Liver (tissue), 9 donors: ENCODE results near the gene TMEM164. TPM values are rescaled to one million over a fixed set of nuclear protein-coding genes. Genes with fewer than 3 reads are reported as not detected.

Experiments
- DNase-seq: peaks from one replicate; pipeline ENCODE4 v3.0.0-alpha.2; 2017; ENCODE audit warnings: low spot score
- H3K27ac ChIP-seq, 2 donors: one replicate each; pipeline ENCODE4 v1.7.0; 2013; ENCODE audit warnings: inconsistent platforms in 2 of 2, low read length in 2 of 2, control low read depth in 1 of 2, low read depth in 1 of 2, mild to moderate bottlenecking in 1 of 2
- H3K27me3 ChIP-seq, 4 donors: one replicate each; pipeline versions ENCODE4 v1.6.1 to v1.7.0; 2013; ENCODE audit warnings: low read length in 3 of 4, inconsistent platforms in 1 of 4, mild to moderate bottlenecking in 1 of 4, moderate library complexity in 1 of 4; ENCODE audit not compliant: control insufficient read depth in 4 of 4, insufficient read depth in 4 of 4
- H3K36me3 ChIP-seq, 4 donors: one replicate each; pipeline versions ENCODE4 v1.6.1 to v1.7.0; 2013; ENCODE audit warnings: low read length in 3 of 4, mild to moderate bottlenecking in 3 of 4, low read depth in 1 of 4, moderate library complexity in 1 of 4; ENCODE audit not compliant: control insufficient read depth in 4 of 4, insufficient read depth in 3 of 4
- H3K4me1 ChIP-seq, 4 donors: one replicate each; pipeline versions ENCODE4 v1.6.1 to v1.7.0; 2013; ENCODE audit warnings: low read length in 3 of 4, mild to moderate bottlenecking in 3 of 4, moderate library complexity in 1 of 4; ENCODE audit not compliant: control insufficient read depth in 4 of 4, insufficient read depth in 4 of 4
- H3K4me3 ChIP-seq, 3 donors: one replicate each; pipeline versions ENCODE4 v1.6.1 to v1.7.0; 2013; ENCODE audit warnings: low read length in 3 of 3, control low read depth in 1 of 3, low read depth in 1 of 3, mild to moderate bottlenecking in 1 of 3
- H3K9ac ChIP-seq, 2 donors: one replicate each; pipeline ENCODE4 v1.7.0; 2013; ENCODE audit warnings: low read length in 2 of 2, mild to moderate bottlenecking in 2 of 2, moderate library complexity in 2 of 2, control low read depth in 1 of 2, low read depth in 1 of 2
- H3K9me3 ChIP-seq, 4 donors: one replicate each; pipeline versions ENCODE4 v1.6.1 to v1.7.0; 2013; ENCODE audit warnings: low read length in 3 of 4; ENCODE audit not compliant: control insufficient read depth in 4 of 4
- EGR1 ChIP-seq, 2 donors: IDR thresholded peaks; 2 replicates each; pipeline ENCODE4 v1.6.1; 2016 to 2018; ENCODE audit warnings: antibody characterized with exemption in 2 of 2, low read depth in 2 of 2
- FOXA1 ChIP-seq: IDR thresholded peaks from 2 replicates; pipeline ENCODE4 v1.6.1; 2016; ENCODE audit warnings: antibody characterized with exemption
- FOXA2 ChIP-seq: IDR thresholded peaks from 2 replicates; pipeline ENCODE4 v1.6.1; 2016; ENCODE audit warnings: antibody characterized with exemption
- HNF4A ChIP-seq, 2 donors: conservative IDR thresholded peaks; 2 replicates each; pipeline ENCODE4 v1.6.1; 2016; ENCODE audit warnings: antibody characterized with exemption in 2 of 2, mild to moderate bottlenecking in 2 of 2
- JUND ChIP-seq, 2 donors: IDR thresholded peaks; 2 replicates each; pipeline ENCODE4 v1.6.1; 2016; ENCODE audit warnings: antibody characterized with exemption in 2 of 2
- NR2F2 ChIP-seq: IDR thresholded peaks from 2 replicates; pipeline ENCODE4 v1.6.1; 2016; ENCODE audit warnings: antibody characterized with exemption
- RAD21 ChIP-seq, 2 donors: IDR thresholded peaks; 2 replicates each; pipeline ENCODE4 v1.6.1; 2016; ENCODE audit warnings: antibody characterized with exemption in 2 of 2, mild to moderate bottlenecking in 2 of 2
- RXRA ChIP-seq, 2 donors: IDR thresholded peaks; 2 replicates each; pipeline ENCODE4 v1.6.1; 2017 to 2018; ENCODE audit warnings: antibody characterized with exemption in 2 of 2, mild to moderate bottlenecking in 1 of 2
- SP1 ChIP-seq: IDR thresholded peaks from 2 replicates; pipeline ENCODE4 v1.6.1; 2018; ENCODE audit warnings: antibody characterized with exemption, mild to moderate bottlenecking
- TAF1 ChIP-seq: conservative IDR thresholded peaks from 2 replicates; pipeline ENCODE4 v1.6.1; 2016; ENCODE audit warnings: antibody characterized with exemption, mild to moderate bottlenecking
- YY1 ChIP-seq: IDR thresholded peaks from 2 replicates; pipeline ENCODE4 v1.6.1; 2016; ENCODE audit warnings: antibody characterized with exemption, mild to moderate bottlenecking
- WGBS: extraction: QIAGEN DNeasy Blood & Tissue Kit; methylation state at CpG from one replicate; pipeline ENCODE4 v1.1.7; 2013; 5-methylcytosine and 5-hydroxymethylcytosine counted together
- polyA plus RNA-seq, 2 donors: library from polyadenylated mRNA; stranded (reverse) in 1 of 2; unstranded in 1 of 2; fragments of 200-250 nt in 1 of 2; fragments of >200 nt in 1 of 2; fragmentation: Nextera tagmentation in 1 of 2; extraction: Ambion mirVana in 1 of 2; gene quantifications; one replicate each; pipeline versions ENCODE4 v1.2.1 to v1.2.3, GENCODE V29; 2013 to 2015
- total RNA-seq, 2 donors: library from RNA; depleted of rRNA; stranded (reverse); fragments of >200 nt; gene quantifications; one replicate each; pipeline ENCODE4 v1.2.3, GENCODE V29; 2014
- TF ChIP-seq, protein P1 (sequence below): IDR thresholded peaks from 2 replicates; pipeline ENCODE4 v1.6.1; 2016; ENCODE audit warnings: antibody characterized with exemption
- TF ChIP-seq, protein P2 (sequence below): IDR thresholded peaks from 2 replicates; pipeline ENCODE4 v1.6.1; 2016; ENCODE audit warnings: antibody characterized with exemption, mild to moderate bottlenecking
- TF ChIP-seq, protein P3 (sequence below): IDR thresholded peaks from 2 replicates; pipeline ENCODE4 v1.6.1; 2016; ENCODE audit warnings: antibody characterized with exemption
- donor health status: healthy.
- donor health status: healthy.
- donor health status: healthy.
- donor health status: healthy.
- donor health status: healthy.

TMEM164 gene
- total and polyA plus RNA-seq, 4 donors, result 0.40 to 8.5 (median 2.9) TPM

GRCh38 chrX:110034036-110034435, 31.1 kb downstream of the TMEM164 start:
- Histone ChIP-seq H3K27me3 (no peaks in the 10 kb centered on the region), H3K36me3 (no peaks in the 10 kb centered on the region), H3K4me3 (no peak overlapping the region), H3K27ac (no peak overlapping the region), H3K9ac (no peak overlapping the region), H3K9me3 (no peaks in the 10 kb centered on the region), H3K4me1 (peaks cover 0 to 2% (median 0%) of the 10 kb centered on the region in 4 donors)
- DNase-seq, result no peak
- WGBS, result 96% methylated on average over 2 of the region's 2 CpGs
- TF ChIP-seq, protein P1, sequence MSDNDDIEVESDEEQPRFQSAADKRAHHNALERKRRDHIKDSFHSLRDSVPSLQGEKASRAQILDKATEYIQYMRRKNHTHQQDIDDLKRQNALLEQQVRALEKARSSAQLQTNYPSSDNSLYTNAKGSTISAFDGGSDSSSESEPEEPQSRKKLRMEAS, result no peak
- TF ChIP-seq FOXA1 (no peak), SP1 (no peak), FOXA2 (no peak), TAF1 (no peak), JUND (IDR thresholded peaks at IDR 0.05) (no peak), YY1 (no peak)
- TF ChIP-seq, protein P2, sequence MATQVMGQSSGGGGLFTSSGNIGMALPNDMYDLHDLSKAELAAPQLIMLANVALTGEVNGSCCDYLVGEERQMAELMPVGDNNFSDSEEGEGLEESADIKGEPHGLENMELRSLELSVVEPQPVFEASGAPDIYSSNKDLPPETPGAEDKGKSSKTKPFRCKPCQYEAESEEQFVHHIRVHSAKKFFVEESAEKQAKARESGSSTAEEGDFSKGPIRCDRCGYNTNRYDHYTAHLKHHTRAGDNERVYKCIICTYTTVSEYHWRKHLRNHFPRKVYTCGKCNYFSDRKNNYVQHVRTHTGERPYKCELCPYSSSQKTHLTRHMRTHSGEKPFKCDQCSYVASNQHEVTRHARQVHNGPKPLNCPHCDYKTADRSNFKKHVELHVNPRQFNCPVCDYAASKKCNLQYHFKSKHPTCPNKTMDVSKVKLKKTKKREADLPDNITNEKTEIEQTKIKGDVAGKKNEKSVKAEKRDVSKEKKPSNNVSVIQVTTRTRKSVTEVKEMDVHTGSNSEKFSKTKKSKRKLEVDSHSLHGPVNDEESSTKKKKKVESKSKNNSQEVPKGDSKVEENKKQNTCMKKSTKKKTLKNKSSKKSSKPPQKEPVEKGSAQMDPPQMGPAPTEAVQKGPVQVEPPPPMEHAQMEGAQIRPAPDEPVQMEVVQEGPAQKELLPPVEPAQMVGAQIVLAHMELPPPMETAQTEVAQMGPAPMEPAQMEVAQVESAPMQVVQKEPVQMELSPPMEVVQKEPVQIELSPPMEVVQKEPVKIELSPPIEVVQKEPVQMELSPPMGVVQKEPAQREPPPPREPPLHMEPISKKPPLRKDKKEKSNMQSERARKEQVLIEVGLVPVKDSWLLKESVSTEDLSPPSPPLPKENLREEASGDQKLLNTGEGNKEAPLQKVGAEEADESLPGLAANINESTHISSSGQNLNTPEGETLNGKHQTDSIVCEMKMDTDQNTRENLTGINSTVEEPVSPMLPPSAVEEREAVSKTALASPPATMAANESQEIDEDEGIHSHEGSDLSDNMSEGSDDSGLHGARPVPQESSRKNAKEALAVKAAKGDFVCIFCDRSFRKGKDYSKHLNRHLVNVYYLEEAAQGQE, result no peak
- TF ChIP-seq, protein P3, sequence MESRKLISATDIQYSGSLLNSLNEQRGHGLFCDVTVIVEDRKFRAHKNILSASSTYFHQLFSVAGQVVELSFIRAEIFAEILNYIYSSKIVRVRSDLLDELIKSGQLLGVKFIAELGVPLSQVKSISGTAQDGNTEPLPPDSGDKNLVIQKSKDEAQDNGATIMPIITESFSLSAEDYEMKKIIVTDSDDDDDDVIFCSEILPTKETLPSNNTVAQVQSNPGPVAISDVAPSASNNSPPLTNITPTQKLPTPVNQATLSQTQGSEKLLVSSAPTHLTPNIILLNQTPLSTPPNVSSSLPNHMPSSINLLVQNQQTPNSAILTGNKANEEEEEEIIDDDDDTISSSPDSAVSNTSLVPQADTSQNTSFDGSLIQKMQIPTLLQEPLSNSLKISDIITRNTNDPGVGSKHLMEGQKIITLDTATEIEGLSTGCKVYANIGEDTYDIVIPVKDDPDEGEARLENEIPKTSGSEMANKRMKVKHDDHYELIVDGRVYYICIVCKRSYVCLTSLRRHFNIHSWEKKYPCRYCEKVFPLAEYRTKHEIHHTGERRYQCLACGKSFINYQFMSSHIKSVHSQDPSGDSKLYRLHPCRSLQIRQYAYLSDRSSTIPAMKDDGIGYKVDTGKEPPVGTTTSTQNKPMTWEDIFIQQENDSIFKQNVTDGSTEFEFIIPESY, result no peak

- TF ChIP-seq, protein P3, result peak; percentile 20
- TF ChIP-seq HNF4A (conservative IDR thresholded peaks at IDR 0.05) (peak; percentile 25 to 53), FOXA2 (peak; percentile 91), FOXA1 (peak; percentile 68), RAD21 (IDR thresholded peaks at IDR 0.05) (peak in 1 of 2 donors; percentile 15), RXRA (IDR thresholded peaks at IDR 0.05) (peak; percentile 29 to 67), TAF1 (no peak), EGR1 (IDR thresholded peaks at IDR 0.05; ENCODE audit: low read depth in 2 of 2) (no peak), NR2F2 (peak; percentile 68)
- no peak overlapping the region for H3K27ac ChIP-seq
- WGBS, result 35% methylated on average over 3 of the region's 3 CpGs
These were observed 33.5 kb downstream of the TMEM164 start for GRCh38 chrX:110036162-110037033.

More at GRCh38 chrX:110036162-110037033, 33.5 kb downstream of the TMEM164 start:
- Histone ChIP-seq H3K4me1 (peaks cover 0 to 2% (median 0%) of the 10 kb centered on the region in 4 donors), H3K9ac (no peak overlapping the region), H3K4me3 (no peak overlapping the region), H3K27me3 (no peaks in the 10 kb centered on the region), H3K36me3 (no peaks in the 10 kb centered on the region), H3K9me3 (no peaks in the 10 kb centered on the region)
- no peak for DNase-seq
